ENCODE measurements around the gene IFIT1. TPM values are rescaled to one million over a fixed set of nuclear protein-coding genes. Genes with fewer than 3 reads are reported as not detected.

Gene IFIT1
- polyA plus RNA-seq, 1 donor from 2014 or later: not detected

GRCh38 chr10:89427629-89428028, 35.2 kb downstream of the IFIT1 start:
- H3K36me3 ChIP-seq (ENCODE audit: insufficient read depth, low read length): no peaks in the 10 kb centered on the region
- H4K20me1 ChIP-seq (ENCODE audit: insufficient read depth): no peaks in the 10 kb centered on the region
- H3K9me3 ChIP-seq (ENCODE audit: low read length): no peaks in the 10 kb centered on the region
- no peak overlapping the region for H3K4me3 ChIP-seq (ENCODE audit: low read length)
- H3K4me2 ChIP-seq (ENCODE audit: low read length): no peak overlapping the region
- H3K79me2 ChIP-seq (replicated peaks; ENCODE audit: insufficient read depth, low read length): no peaks in the 10 kb centered on the region
- no peak overlapping the region for H3K27ac ChIP-seq (ENCODE audit: low read length)
- no peaks in the 10 kb centered on the region for H3F3A ChIP-seq (ENCODE audit: insufficient read depth, low read length, poor library complexity, severe bottlenecking)
- TF ChIP-seq EZH2 (IDR thresholded peaks at IDR 0.05; ENCODE audit: borderline replicate concordance, insufficient read depth, low read length, poor library complexity, severe bottlenecking) (no peak), MXI1 (conservative IDR thresholded peaks at IDR 0.05; ENCODE audit: poor library complexity, severe bottlenecking) (no peak), SMC3 (conservative IDR thresholded peaks at IDR 0.05; ENCODE audit: poor library complexity) (no peak), POLR2AphosphoS5 (IDR thresholded peaks at IDR 0.05) (no peak), RAD21 (conservative IDR thresholded peaks at IDR 0.05) (no peak)
- TF ChIP-seq, protein P1, sequence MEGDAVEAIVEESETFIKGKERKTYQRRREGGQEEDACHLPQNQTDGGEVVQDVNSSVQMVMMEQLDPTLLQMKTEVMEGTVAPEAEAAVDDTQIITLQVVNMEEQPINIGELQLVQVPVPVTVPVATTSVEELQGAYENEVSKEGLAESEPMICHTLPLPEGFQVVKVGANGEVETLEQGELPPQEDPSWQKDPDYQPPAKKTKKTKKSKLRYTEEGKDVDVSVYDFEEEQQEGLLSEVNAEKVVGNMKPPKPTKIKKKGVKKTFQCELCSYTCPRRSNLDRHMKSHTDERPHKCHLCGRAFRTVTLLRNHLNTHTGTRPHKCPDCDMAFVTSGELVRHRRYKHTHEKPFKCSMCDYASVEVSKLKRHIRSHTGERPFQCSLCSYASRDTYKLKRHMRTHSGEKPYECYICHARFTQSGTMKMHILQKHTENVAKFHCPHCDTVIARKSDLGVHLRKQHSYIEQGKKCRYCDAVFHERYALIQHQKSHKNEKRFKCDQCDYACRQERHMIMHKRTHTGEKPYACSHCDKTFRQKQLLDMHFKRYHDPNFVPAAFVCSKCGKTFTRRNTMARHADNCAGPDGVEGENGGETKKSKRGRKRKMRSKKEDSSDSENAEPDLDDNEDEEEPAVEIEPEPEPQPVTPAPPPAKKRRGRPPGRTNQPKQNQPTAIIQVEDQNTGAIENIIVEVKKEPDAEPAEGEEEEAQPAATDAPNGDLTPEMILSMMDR (IDR thresholded peaks at IDR 0.05; ENCODE audit: poor library complexity, severe bottlenecking): no peak
- no peaks in the 10 kb centered on the region for H3K9me2 ChIP-seq (ENCODE audit: insufficient read depth, low read length)
- H2AFZ ChIP-seq (ENCODE audit: low read depth, low read length): no peak overlapping the region
- H3K27me3 ChIP-seq (ENCODE audit: insufficient read depth, low read depth, low read length): no peaks in the 10 kb centered on the region
- no peak overlapping the region for H3K9ac ChIP-seq (ENCODE audit: low read length)

GRCh38 chr10:89428877-89429276, 36.5 kb downstream of the IFIT1 start:
- H3F3A ChIP-seq (ENCODE audit: insufficient read depth, low read length, poor library complexity, severe bottlenecking): no peaks in the 10 kb centered on the region
- H3K9me2 ChIP-seq (ENCODE audit: insufficient read depth, low read length): no peaks in the 10 kb centered on the region
- H3K27me3 ChIP-seq (ENCODE audit: insufficient read depth, low read depth, low read length): no peaks in the 10 kb centered on the region
- no peak overlapping the region for H3K27ac ChIP-seq (ENCODE audit: low read length)
- H3K4me3 ChIP-seq (ENCODE audit: low read length): no peak overlapping the region
- no peak overlapping the region for H3K4me2 ChIP-seq (ENCODE audit: low read length)
- no peaks in the 10 kb centered on the region for H3K36me3 ChIP-seq (ENCODE audit: insufficient read depth, low read length)
- no peak overlapping the region for H2AFZ ChIP-seq (ENCODE audit: low read depth, low read length)
- TF ChIP-seq POLR2AphosphoS5 (IDR thresholded peaks at IDR 0.05) (no peak), RAD21 (conservative IDR thresholded peaks at IDR 0.05) (no peak), EZH2 (IDR thresholded peaks at IDR 0.05; ENCODE audit: borderline replicate concordance, insufficient read depth, low read length, poor library complexity, severe bottlenecking) (no peak), REST (IDR thresholded peaks at IDR 0.05; ENCODE audit: borderline replicate concordance) (no peak)
- TF ChIP-seq, protein P1 (IDR thresholded peaks at IDR 0.05; ENCODE audit: poor library complexity, severe bottlenecking): no peak
- H3K9me3 ChIP-seq (ENCODE audit: low read length): no peaks in the 10 kb centered on the region
- no peaks in the 10 kb centered on the region for H3K79me2 ChIP-seq (replicated peaks; ENCODE audit: insufficient read depth, low read length)
- H4K20me1 ChIP-seq (ENCODE audit: insufficient read depth): no peaks in the 10 kb centered on the region
- H3K9ac ChIP-seq (ENCODE audit: low read length): no peak overlapping the region

Measured in neural cell (in vitro differentiated cells).